H7 (cell line): Measurements from ENCODE around the gene SLC22A13. TPM values are rescaled to one million over a fixed set of nuclear protein-coding genes. Genes with fewer than 3 reads are reported as not detected.

Source experiments
- DNase-seq: peaks from one replicate; pipeline ENCODE4 v3.0.0; 2012
- H3K27me3 ChIP-seq: 2 replicates; pipeline ENCODE4 v1.6.0; 2011; ENCODE audit warnings: mild to moderate bottlenecking, low read length; ENCODE audit not compliant: control insufficient read depth, insufficient read depth
- H3K36me3 ChIP-seq: replicated peaks from 2 replicates; pipeline ENCODE4 v1.5.1; 2011; ENCODE audit warnings: low read length; ENCODE audit not compliant: control insufficient read depth, insufficient read depth
- H3K4me3 ChIP-seq: 2 replicates; pipeline ENCODE4 v1.5.1; 2011; ENCODE audit warnings: low read depth, mild to moderate bottlenecking, control low read depth, low read length, moderate library complexity; ENCODE audit not compliant: insufficient read depth
- total RNA-seq: library from RNA; depleted of rRNA; stranded (reverse); fragments of >200 nt; shearing (Covaris generic); gene quantifications from 2 replicates; pipeline ENCODE4 v1.2.3, GENCODE V29; 2014

The SLC22A13 gene
- total RNA-seq, 1 experiment from 2014 or later = 0.24 TPM

DNA sequence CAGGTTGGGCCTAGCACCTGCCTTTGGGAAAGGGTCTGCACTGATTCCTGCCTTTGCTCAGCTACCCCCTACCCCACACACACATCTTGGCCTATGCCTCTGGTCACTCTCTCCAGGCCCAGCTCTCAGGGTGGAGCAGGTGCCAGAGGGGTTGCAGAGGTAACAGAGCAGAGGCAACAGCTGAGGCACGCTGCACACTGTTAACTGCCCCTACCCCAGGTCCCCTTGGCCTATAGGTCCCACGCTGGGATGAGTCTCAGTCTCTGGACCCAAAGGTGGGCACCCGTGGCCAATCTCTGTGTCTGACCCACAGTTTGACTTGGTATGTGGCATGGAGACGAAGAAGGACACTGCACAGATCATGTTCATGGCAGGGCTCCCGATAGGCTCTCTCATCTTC, 41.3 kb downstream of the SLC22A13 start:
- Histone ChIP-seq H3K4me3 (no peak overlapping the region), H3K27me3 (no peaks in the 10 kb centered on the region), H3K36me3 (no peaks in the 10 kb centered on the region)
- DNase-seq = no peak

GRCh38 chr3:38307599-38307998, 42.0 kb downstream of the SLC22A13 start:
- Histone ChIP-seq H3K36me3 (no peaks in the 10 kb centered on the region), H3K4me3 (no peak overlapping the region), H3K27me3 (no peaks in the 10 kb centered on the region)
- no peak for DNase-seq

- H3K36me3 ChIP-seq = no peaks in the 10 kb centered on the region
- no peaks in the 10 kb centered on the region for H3K27me3 ChIP-seq
- H3K4me3 ChIP-seq = no peak overlapping the region
- no peak for DNase-seq
Measured at GRCh38 chr3:38308456-38308855, 42.8 kb downstream of the SLC22A13 start.

GRCh38 chr3:38311476-38311875, 45.9 kb downstream of the SLC22A13 start:
- H3K27me3 ChIP-seq = no peaks in the 10 kb centered on the region
- H3K36me3 ChIP-seq = no peaks in the 10 kb centered on the region
- H3K4me3 ChIP-seq = no peak overlapping the region
- no peak for DNase-seq

- Histone ChIP-seq H3K27me3 (no peaks in the 10 kb centered on the region), H3K4me3 (no peak overlapping the region), H3K36me3 (no peaks in the 10 kb centered on the region)
- DNase-seq = no peak
Measured at GRCh38 chr3:38311941-38312340, 46.3 kb downstream of the SLC22A13 start.

GRCh38 chr3:38312356-38312755, 46.7 kb downstream of the SLC22A13 start:
- Histone ChIP-seq H3K4me3 (no peak overlapping the region), H3K27me3 (no peaks in the 10 kb centered on the region), H3K36me3 (no peaks in the 10 kb centered on the region)
- no peak for DNase-seq

DNA sequence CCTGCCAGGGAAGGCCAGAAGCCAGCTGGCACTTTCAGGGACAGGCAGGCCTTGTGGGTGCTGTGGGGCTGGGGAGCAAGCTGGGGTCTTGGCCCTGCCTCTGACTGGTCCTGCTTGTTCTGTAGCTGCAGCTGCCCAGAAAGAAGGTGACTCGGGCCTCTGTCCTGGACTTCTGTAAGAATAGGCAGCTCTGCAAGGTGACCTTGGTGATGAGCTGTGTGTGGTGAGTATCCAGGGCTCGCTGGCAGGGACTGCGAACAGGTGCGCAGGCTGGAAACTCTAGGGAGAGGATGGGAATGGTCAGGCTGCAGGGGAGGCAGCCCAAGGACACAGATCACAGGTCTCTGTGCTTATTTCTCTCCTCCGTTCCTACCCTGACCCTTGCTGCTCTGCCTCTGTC, 47.7 kb downstream of the SLC22A13 start:
- H3K4me3 ChIP-seq = no peak overlapping the region
- H3K36me3 ChIP-seq = no peaks in the 10 kb centered on the region
- no peak for DNase-seq
- H3K27me3 ChIP-seq = no peaks in the 10 kb centered on the region

DNA sequence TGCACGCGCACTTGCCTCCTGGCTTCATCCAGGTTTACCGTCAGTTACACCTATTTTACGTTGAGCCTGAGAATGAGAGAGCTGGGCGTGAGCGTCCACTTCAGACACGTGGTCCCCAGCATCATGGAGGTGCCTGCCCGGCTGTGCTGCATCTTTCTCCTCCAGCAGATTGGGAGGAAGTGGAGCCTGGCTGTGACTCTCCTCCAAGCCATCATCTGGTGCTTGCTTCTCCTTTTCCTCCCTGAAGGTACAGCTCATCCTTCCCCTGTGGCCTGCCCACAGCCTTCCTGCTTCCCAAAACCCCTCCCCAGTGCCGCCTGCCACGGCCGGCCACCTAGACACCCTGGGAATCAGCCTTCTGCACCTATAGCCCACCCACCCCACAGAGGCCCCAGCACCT, 48.1 kb downstream of the SLC22A13 start:
- no peak overlapping the region for H3K4me3 ChIP-seq
- H3K27me3 ChIP-seq = no peaks in the 10 kb centered on the region
- H3K36me3 ChIP-seq = no peaks in the 10 kb centered on the region
- peak; percentile 22 for DNase-seq

- Histone ChIP-seq H3K4me3 (no peak overlapping the region), H3K36me3 (no peaks in the 10 kb centered on the region), H3K27me3 (no peaks in the 10 kb centered on the region)
- DNase-seq = peak; percentile 61
Measured at GRCh38 chr3:38314112-38314763, 48.6 kb downstream of the SLC22A13 start.

- no peaks in the 10 kb centered on the region for H3K27me3 ChIP-seq
- no peaks in the 10 kb centered on the region for H3K36me3 ChIP-seq
- peak; percentile 49 for DNase-seq
- no peak overlapping the region for H3K4me3 ChIP-seq
Measured at GRCh38 chr3:38314764-38315487, 49.3 kb downstream of the SLC22A13 start.

DNA sequence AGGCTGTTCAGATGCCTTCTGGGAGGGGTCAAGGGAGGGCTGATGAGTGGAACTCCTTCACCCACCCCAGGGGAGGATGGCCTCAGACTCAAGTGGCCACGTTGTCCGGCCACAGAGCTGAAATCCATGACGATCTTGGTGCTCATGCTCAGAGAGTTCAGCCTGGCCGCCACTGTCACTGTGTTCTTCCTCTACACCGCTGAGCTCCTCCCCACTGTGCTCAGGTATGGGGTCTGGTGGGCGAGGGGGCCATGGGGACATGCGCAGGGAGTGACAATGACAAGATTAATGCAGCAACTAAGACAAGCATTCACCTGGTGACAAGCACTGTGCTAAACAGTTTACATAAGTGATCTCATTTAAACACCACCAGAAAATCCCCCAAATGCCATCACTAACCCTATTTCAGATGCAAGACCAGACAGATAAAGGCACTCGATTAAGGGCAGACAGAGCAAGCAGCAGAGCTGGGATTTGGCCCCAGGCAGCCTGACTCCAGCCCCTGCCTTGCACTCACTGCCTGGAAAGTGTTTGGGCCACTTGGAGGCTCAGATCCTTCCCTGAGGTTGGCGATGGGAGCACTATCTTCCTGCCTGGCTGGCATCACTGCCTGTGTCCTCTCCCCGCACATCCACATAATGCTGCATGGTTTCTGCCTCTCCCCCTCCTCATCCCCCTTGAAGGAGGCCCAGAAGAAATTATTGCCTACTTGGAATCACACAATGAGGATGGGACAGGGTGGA, 50.0 kb downstream of the SLC22A13 start:
- no peak for DNase-seq

DNA sequence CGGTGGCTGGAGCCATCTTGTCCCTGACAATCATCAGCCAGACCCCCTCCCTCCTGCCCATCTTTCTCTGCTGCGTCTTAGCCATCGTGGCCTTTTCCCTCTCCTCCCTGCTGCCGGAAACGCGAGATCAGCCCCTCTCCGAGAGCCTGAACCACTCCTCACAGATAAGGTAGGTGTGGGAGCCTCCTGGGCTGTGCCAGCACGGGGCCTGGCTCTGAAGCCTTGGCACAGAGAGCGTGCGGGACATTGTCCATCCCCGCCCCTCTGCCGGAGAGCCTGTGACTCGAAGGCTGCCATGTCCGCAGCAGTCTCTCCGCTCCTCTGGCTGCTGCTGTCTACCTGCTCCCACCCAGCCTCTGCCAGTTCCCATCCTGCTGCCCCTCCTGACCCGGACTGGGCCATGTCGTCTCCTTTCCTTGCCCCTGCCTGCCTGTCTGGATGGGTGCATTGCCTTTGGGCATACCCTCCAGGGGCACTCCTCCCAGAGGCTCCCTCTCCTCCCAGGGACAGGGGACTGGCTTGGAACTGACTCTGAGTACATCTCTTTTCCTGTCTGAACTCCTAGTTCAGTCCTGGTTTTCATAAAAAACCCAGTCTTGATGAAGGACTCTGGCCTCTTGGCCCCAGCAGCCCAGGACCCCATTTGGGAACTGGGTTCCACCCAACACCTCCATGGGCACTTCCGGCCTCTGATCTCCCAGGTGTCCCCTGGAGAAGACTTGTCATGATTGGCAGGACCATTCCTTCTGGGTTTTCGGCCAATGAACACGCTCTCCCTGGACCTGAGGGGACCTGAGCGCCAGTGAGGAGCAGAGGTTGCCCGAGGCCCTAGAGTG, 51.0 kb downstream of the SLC22A13 start:
- H3K36me3 ChIP-seq = no peaks in the 10 kb centered on the region
- no peak for DNase-seq
- no peak overlapping the region for H3K4me3 ChIP-seq
- H3K27me3 ChIP-seq = no peaks in the 10 kb centered on the region

More for the DNA sequence above, 50.0 kb downstream of the SLC22A13 start:
- no peaks in the 10 kb centered on the region for H3K27me3 ChIP-seq
- H3K4me3 ChIP-seq = no peak overlapping the region
- no peaks in the 10 kb centered on the region for H3K36me3 ChIP-seq

GRCh38 chr3:38317192-38317759, 51.7 kb downstream of the SLC22A13 start:
- no peaks in the 10 kb centered on the region for H3K36me3 ChIP-seq
- H3K4me3 ChIP-seq = no peak overlapping the region
- H3K27me3 ChIP-seq = no peaks in the 10 kb centered on the region
- DNase-seq = no peak
